GM19239 (cell line): ENCODE results near the gene SUSD2.
A peak's percentile ranks its signal among the peaks of the same experiment; 100 is the strongest.
"Not testable (repeated sequence)": the region's sequence is repeated elsewhere in the genome, so short reads cannot be mapped to it uniquely, and the experiment has no call there.

ENCODE experiments used
- DNase-seq: peaks from one replicate; pipeline ENCODE4 v3.0.0; 2011; ENCODE audit warnings: low spot score; ENCODE audit not compliant: insufficient read length
- FAIRE-seq: peaks from 2 replicates; lab custom pipeline; 2011; peaks lifted over from hg19 to GRCh38; lab: Jason Lieb, UNC

SUSD2 gene

DNA sequence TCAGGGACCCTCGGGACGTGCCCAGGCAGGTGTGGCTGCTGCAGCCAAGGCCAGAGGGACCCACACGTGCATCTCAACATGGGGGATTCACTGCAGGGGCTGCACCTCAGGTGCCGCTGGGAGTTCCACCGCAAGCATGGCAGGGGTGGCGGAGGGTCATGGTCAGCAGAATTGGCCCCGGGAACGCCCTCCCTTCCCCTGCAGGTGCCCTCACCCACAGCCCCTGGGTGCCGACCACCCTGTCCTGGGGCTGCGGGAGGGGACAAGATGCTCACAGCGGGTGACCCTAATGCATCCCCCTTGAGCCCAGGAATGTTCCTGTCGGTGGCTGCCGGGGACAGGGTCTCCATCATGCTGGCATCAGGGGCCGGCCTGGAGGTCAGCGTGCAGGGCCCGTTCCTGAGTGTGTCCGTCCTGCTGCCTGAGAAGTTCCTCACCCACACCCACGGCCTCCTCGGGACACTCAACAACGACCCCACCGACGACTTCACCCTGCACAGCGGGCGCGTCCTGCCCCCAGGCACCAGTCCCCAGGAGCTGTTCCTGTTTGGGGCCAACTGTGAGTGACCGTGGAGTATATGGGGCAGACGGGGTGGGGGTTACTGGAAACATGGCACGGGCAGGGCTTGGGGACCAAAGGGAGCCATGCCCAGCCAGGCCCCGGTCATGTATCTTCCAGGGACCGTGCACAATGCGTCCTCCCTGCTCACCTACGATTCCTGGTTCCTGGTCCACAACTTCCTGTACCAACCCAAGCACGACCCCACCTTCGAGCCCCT, 5.8 kb downstream of the SUSD2 start:
- FAIRE-seq: no peak

DNA sequence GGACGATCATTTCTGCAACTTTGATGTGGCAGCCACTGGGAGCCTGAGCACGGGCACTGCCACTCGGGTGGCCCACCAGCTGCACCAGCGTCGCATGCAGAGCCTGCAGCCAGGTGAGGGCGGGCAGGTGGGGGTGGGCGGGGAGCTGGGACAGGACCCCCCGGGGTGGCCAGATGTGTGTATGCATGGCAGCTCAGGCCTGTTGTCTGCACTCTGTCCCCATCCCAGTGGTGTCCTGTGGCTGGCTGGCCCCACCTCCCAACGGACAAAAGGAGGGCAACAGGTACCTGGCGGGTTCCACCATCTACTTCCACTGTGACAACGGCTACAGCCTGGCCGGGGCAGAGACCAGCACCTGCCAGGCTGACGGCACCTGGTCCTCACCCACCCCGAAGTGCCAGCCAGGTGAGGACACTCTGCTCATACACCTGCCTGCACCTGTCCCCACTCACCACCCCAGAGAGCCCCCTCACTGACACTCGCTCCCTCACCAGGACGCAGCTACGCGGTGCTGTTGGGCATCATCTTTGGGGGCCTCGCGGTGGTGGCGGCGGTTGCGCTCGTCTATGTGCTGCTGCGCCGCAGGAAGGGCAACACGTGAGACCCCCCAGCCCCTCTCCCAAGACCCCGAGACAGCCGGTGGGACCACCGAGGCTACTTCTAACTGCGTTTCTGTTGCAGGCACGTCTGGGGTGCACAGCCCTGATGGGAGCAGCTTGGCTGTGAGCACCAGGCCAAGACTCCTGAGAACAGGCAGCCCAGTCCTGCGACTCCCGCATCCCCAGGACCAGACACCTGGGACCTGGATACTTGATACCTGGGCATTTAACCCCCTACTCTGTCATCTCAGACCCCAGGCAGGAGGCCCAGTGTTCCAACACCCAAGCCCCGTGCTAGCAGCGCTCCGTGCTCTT, 6.7 kb downstream of the SUSD2 start:
- no peak for DNase-seq
- FAIRE-seq: no peak

More for the DNA sequence above, 5.8 kb downstream of the SUSD2 start:
- no peak for DNase-seq

DNA sequence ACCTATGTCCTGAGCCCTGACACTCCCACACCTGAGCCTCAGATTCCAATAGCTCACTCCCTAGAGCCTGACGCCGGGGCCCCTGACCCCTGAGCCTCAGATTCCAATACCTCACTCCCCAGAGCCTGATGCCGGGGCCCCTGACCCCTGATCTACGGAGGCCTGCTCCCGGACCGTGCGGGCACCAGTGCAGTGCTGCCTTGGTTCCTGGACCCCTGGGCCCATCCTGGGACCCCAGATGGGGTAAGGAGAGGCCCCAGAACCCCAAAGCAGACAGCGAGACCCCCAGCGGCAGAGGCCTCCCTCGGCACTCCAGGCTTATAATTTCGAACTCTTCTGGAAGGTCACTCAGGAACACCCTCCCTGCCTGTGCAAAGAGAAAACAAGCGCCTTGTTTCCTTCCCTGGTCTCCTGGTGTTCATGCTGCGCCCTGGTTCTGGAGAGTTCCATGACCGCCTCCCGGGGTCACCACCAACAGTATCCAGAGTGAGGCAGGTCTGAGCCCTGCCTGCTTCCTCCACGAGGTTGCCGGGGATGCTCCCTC, 7.5 kb downstream of the SUSD2 start:
- FAIRE-seq (no peak), DNase-seq (no peak)

DNA sequence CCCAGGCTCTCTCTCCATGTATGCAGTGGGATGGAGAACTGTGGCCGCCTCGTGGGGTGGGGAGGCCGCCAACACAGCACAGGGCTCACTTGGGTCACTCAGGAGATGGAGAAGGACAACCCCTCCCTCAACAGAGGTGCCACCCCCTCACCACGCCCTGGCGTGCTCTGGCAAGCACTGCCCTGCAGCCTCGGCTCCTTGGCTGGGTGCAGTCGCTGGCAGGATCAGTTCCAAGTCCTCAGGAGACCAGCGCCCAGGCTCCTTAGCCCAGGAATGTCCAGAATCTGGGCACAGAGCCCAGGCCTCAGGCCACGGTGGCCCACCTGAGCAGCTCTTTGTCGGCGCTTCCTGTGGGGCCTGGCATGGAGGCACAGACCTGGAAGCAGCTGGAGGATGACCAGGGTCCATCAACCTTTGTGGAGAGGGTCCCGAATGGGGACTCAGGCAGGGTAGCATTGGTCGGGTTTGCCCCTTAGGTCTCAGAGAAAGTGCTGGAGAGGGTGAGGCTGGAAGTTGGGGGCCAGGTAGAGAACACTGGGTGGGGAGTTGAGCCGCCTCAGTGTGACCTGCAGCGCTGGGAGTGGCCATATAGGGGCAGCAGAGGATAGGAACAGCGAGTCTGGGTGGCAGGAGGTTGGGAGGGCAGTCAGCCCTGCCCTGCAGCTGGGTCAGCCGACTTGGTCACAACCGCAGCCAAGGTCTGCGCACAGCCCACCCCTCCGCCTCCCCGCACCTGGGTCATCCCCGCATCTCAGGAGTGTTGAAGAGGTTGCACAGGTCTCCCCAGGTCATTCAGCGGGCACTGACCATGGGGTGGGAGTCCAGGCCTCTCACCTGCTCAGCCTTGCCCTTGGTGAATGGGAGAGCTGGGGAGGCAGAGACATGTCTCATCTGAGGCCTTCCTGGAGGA, 8.2 kb downstream of the SUSD2 start:
- peak; percentile 89 for DNase-seq
- no peak for FAIRE-seq

DNA sequence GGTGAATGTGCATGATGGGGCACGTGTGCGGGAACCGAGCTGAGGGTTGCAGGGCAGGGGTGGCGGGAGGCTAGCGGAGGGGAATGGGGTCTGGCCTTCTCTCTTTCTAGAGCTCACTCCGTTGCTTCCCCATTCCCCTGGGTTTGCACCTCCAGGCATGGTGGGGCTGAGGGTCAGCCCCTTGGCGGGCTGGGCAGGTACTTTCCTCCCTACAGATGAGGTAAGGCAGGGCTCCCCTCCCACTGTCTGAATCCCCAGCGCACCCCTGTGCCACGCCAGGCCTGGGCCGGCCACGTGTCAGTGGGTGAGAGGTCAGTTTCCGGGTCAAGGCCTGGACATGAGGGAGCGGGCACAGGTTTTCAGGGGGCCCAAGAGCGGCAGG, 8.9 kb downstream of the SUSD2 start:
- DNase-seq (no peak), FAIRE-seq (no peak)

DNA sequence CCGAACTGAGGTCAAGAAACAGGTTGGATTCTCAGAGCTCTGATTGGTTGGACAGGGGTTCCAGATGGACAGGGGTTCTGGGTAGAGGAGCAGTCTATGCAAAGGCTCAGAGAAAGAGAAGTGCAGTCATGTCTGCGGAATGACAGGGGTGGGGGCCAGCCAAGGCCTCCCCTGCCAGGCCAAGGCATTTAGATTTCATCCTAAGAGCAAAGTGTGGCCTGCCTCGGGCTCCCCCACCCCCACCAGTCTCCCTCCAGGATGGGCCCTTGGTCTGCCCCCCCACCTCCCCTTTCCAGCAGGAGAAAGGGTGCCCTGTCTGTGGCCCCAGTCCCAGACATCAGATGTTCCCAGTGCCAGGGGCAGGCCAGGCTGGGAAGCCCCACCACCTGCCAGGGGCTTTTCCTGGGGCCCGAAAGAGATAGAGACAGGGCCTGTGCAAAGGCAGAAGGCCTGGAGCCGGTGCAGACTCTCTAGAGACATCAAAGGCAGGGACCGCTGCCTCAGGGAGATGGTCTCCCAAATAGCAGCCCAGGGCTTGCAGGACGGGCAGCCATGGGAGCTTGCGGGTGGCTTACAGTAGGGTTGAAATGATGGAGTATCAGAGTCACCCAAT, 9.4 kb downstream of the SUSD2 start:
- DNase-seq (no peak), FAIRE-seq (no peak)

DNA sequence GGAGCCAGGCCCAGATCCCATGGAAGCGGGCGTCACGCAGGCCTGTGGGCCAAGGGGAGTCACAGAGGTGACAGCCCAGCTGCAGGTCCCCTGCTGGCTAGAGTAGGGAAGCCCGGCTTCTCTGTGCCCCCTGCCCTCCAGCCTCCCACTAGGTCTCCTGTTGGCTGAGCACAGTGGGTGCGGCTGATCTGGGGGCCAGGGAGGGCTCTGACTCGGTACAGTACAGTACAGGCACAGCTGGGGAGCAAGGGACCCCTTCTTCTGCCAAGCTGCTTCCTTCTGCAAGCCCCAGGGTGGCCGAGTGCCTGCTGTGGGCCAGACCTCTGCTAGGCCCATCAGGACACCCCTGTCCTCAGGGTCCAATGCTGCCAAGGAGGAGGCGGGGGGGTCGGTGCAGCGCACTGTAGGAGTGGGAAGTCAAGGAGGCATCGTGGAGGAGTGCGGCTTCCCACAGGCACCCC, 10.1 kb downstream of the SUSD2 start:
- DNase-seq: no peak
- no peak for FAIRE-seq

DNA sequence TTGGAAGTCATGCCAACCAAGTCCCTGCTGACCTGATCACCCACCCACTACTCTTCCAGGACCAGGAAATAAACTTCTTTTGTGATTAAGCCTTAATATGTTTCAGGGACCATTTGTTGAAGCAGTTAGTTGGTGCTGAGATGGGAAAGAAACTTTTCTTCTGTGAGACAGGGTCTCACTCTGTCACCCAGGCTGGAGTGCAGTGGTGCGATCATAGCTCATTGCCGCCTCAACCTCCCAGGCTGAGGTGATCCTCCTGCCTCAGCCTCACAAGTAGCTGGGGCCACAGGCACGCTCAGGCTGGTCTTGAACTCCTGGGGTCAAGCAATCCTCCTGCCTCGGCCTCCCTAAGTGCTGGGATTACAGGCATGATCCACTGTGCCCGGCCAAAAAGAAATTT, 10.6 kb downstream of the SUSD2 start:
- FAIRE-seq (no peak), DNase-seq (no peak)

DNA sequence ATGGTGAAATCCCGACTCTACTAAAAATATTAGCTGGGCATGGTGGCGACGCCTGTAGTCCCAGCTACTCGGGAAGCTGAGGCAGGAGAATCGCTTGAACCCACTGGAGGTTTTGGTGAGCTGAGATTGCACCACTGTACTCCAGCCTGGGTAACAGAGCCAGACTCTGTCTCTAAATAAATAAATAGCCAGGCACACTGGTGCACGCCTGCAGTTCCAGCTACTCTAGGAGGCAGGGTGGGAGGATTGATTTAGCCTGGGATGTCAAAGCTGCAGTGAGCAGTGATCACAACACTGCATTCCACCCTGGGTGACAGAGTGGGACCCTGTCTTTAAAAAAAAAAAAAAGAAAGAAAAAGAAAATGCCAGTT, 17.4 kb downstream of the SUSD2 start:
- FAIRE-seq (no peak), DNase-seq (no peak)

DNA sequence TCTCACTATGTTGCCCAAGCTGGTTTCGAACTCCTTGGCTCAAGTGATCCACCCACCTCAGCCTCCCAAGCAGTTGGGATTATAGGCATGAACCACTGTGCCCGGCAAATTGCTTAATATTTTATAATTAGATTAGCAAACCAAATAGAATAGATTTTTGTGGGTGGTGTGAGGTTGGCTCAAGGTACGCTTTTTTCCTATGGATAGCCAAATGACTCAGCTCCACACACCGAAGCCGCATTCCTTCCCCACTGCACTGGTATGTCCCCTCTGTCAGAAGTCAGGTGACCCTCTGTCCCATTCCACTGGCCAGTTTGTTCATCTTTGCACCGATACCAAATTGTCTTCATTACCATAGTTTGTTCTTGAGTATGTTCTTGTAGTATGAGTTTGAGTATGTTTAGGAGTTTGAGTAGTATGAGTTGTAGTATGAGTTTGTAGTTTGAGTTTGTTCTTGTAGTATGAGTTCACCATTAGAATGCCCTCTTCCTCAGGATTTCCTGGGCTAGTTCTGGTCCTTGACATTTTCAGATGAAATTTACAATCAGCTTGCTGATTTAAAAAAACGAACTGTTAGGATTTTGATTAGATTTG, 19.4 kb downstream of the SUSD2 start:
- DNase-seq (no peak), FAIRE-seq (no peak)

DNA sequence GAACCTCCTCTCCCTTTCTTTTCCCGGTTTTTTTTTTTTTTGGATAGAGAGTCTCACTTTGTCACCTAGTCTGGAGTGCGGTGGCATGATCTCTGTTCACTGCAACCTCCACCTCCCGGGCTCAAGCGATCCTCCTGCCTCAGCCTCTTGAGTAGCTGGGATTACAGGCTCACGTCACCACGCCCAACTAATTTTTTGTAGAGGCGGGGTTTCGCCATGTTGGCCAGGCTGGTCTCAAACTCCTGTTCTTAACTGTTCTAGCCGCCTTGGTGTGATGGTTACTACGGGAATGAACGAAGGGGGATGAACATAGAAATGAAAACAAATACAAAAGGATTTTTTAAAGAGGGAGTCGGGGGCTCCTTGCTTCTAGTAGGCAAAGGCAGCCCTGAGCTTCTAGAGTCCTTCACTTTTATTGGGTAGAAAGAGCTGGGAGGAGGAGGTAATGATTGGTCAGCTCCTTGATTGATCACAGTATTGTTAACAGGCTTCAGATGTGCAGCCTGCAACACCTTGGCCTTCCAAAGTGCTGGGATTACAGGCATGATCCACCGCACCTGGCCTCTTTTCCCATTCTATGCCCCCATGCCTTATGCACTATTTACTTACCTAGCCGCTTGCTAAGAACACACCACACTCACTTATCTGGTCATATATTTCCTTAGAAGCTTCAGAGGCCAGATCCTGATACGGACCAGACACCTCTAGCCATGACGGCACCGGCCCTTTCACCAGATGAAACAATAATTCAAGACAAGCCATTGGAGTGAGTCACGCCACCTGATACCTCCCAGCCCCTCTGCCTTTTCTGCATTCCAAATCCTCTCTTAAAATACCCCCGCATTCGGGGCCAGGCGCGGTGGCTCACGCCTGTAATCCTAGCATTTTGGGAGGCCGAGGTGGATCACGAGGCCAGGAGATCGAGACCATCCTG, 20.7 kb downstream of the SUSD2 start:
- DNase-seq (no peak), FAIRE-seq (no peak)

DNA sequence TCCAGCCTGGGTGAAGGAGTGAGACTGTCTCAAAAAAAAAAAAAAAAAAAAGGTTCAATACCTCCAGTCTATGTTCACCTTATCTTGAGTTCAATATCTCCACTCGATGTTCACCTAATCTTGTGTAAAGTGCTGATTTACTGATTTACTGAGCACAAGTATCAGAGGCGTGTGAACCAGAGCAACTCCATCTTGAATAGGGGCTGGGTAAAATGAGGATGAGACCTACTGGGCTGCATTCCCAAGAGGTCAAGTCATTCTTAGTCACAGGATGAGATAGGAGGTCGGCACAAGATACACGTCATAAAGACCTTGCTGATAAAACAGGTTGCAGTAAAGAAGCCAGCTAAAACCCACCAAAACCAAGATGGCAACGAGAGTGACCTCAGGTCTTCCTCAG, 22.6 kb downstream of the SUSD2 start:
- not testable (repeated sequence) for FAIRE-seq, DNase-seq

DNA sequence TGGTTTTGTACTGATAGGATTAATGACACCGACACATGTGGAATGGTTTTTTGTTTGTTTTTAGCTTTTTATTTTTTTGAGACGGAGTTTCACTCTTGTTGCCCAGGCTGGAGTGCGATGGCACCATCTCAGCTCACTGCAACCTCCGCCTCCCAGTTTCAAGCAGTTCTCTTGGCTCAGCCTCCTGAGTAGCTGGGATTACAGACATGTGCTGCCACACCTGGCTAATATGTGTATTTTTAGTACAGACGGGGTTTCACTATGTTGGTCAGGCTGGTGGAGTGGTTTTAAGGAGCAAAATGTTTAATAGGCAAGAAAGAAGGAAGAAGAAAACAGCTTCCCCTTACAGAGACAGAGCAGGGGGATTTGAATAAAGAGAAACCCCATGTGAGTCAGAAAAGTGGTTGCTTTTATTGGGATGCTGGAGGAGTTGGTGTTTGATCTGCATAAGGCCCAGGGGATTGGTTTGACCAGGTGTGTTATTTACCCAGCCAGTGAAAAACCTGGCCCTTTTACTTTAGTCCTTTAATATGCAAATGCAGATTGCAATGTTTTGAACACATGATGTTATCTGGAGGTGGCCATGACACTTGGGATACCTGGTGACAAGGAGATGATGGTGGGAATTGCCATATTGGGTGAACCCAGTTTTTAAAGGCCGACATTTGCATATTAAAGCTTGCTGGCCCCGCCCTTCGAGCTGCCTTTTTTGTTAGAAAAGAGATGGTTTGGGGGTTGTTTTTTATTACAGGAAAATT, 24.3 kb downstream of the SUSD2 start:
- DNase-seq: no peak

DNA sequence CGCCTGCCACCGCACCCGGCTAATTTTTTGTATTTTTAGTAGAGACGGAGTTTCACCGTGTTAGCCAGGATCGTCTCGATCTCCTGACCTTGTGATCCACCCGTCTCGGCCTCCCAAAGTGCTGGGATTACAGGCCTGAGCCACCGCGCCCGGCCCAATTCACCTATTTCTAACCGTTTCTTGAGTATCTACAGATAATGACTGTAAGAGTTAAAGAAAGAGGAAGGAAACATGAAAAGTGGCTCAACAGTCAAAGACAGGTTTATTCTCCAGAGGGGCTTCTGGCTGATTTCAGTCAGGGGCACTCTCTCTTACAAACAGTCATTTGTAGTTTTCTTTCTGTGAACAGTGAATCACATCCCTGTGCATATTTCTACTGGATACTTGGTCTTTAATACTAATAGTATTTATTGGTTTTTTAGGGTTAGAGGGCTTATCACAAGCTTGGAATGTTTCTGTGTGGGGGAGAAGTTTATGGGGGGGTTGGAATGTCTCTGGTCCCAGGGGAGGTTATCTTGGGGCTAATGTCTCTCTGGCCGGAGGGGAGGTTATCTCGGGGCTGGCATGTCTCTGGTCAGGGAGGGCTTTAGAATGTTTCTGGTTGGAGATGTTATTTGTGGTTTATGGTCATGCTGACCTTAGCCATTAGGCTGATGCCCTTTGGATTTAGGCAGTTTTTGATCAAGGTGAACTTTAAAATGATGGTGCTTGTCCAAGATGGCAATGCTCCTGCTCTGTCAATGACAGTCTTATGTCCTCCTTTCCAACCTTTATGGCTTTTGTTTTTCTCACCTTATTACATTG, 25.4 kb downstream of the SUSD2 start:
- FAIRE-seq, DNase-seq: not testable (repeated sequence)

More for the DNA sequence above, 24.3 kb downstream of the SUSD2 start:
- no peak for FAIRE-seq

DNA sequence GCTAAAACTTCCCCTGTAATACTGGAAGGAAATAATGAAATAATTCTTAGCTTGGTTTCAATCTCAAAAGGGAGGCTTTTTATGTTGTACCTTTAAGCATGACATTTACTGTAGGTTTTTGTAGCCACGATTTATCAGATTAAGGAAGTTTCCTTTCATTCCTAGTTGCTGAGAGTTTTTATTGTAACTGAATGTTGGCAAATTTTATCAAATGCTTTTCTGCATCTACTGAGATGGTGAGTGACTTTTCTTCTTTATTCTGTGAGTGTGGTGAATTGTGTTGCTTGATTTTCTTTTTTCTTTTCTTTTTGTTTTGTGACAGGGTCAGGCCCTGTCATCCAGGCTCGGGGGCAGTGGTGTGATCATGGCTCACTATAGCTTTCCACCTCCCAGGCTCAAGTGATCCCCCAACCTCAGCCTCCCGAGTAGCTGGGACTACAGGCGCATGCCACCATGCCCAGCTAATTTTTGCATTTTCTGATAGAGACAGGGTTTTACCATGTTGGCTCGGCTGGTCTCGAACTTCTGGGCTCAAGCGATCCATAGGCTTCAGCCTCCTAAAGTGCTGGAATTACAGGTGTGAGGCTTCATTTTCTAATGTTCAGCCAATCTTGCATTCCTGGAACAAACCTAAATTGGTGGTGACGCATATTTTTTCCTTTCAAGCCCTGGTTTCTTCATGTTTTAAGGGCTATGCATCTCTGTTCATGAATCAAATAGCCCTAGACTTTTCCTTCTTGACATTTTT, 26.2 kb downstream of the SUSD2 start:
- DNase-seq: no peak
- no peak for FAIRE-seq
